Measurements from ENCODE around the gene ZP3.
A peak's percentile ranks its signal among the peaks of the same experiment; 100 is the strongest.
"Not testable (repeated sequence)": the region's sequence is repeated elsewhere in the genome, so short reads cannot be mapped to it uniquely, and the experiment has no call there.

ZP3 gene

GRCh38 chr7:76485822-76486610 is 61.3 kb downstream of the ZP3 start:
- H3K4me2 ChIP-seq, result peak overlapping the region in 6 of 11 experiments; percentile 42 to 58 (median 52); a peak in 5 of 22 replicates
- H3K27ac ChIP-seq, result peak overlapping the region in 4 of 11 experiments; percentile 40 to 59 (median 44); a peak in 4 of 22 replicates
- not testable (repeated sequence) for H4K20me1 ChIP-seq; H3K9me3 ChIP-seq (replicated peaks in 1 of 11); H3K27me3 ChIP-seq; H3K4me3 ChIP-seq; H3K9ac ChIP-seq
- peaks cover 10 to 24% (median 12%) of the 10 kb centered on the region in 11 experiments; a peak in 20 of 22 replicates for H3K36me3 ChIP-seq
- H3K4me1 ChIP-seq, result peaks cover 0 to 11% (median 2%) of the 10 kb centered on the region in 10 experiments; a peak in 4 of 20 replicates

- not testable (repeated sequence) for H4K20me1 ChIP-seq; H3K27me3 ChIP-seq; H3K27ac ChIP-seq; H3K4me2 ChIP-seq; H3K4me3 ChIP-seq; H3K9me3 ChIP-seq (replicated peaks in 1 of 11); H3K9ac ChIP-seq
- peaks cover 0 to 11% (median 2%) of the 10 kb centered on the region in 10 experiments; a peak in 6 of 20 replicates for H3K4me1 ChIP-seq
- peaks cover 10 to 22% (median 12%) of the 10 kb centered on the region in 11 experiments; a peak in 20 of 22 replicates for H3K36me3 ChIP-seq
Measured at GRCh38 chr7:76486618-76487017, 61.9 kb downstream of the ZP3 start.

- not testable (repeated sequence) for H3K27ac ChIP-seq; H3K9ac ChIP-seq; H3K9me3 ChIP-seq (replicated peaks in 1 of 11); H4K20me1 ChIP-seq; H3K27me3 ChIP-seq; H3K4me3 ChIP-seq; H3K36me3 ChIP-seq
- H3K4me1 ChIP-seq, result peaks cover 0 to 17% (median 8%) of the 10 kb centered on the region in 10 experiments; a peak in 9 of 20 replicates
- H3K4me2 ChIP-seq, result 0 out of 22 replicates have a peak overlapping the region, but pooled peaks of 1 of the 11 experiments have one; percentile 32
Measured at GRCh38 chr7:76487969-76488368, 63.2 kb downstream of the ZP3 start.
